Measurements from ENCODE around the gene PIGX. TPM values are rescaled to one million over a fixed set of nuclear protein-coding genes. Genes with fewer than 3 reads are reported as not detected.

PIGX gene
- total RNA-seq, 1 donor from 2014 or later, result 17.8 TPM

DNA sequence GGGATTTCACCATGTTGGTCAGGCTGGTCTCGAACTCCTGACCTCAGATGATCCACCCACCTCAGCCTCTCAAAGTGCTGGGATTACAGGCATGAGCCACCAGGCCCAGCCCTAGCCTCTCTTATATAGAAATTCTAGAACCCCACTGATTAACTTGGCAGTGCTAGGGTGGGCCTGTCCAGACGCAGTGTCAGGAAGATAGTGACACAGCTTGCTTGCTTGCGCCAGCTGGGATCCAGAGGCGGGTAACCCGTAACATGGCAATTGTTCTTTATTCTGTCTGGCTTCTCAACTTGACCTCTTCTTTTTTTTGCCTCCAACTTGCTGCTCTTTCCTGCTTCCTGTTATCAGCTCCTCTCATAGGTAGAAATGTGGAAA, 16.3 kb upstream of the PIGX start:
- Histone ChIP-seq H3K27me3 (ENCODE audit: control insufficient read depth, insufficient read depth, low read length) (no peaks in the 10 kb centered on the region), H3K36me3 (ENCODE audit: control insufficient read depth, insufficient read depth, low read length) (no peaks in the 10 kb centered on the region), H3K4me3 (ENCODE audit: low read depth, low read length) (no peak overlapping the region)
- TF ChIP-seq, protein P1, sequence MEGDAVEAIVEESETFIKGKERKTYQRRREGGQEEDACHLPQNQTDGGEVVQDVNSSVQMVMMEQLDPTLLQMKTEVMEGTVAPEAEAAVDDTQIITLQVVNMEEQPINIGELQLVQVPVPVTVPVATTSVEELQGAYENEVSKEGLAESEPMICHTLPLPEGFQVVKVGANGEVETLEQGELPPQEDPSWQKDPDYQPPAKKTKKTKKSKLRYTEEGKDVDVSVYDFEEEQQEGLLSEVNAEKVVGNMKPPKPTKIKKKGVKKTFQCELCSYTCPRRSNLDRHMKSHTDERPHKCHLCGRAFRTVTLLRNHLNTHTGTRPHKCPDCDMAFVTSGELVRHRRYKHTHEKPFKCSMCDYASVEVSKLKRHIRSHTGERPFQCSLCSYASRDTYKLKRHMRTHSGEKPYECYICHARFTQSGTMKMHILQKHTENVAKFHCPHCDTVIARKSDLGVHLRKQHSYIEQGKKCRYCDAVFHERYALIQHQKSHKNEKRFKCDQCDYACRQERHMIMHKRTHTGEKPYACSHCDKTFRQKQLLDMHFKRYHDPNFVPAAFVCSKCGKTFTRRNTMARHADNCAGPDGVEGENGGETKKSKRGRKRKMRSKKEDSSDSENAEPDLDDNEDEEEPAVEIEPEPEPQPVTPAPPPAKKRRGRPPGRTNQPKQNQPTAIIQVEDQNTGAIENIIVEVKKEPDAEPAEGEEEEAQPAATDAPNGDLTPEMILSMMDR (IDR thresholded peaks at IDR 0.05; ENCODE audit: insufficient read depth, low read length, poor library complexity, severe bottlenecking), result no peak
- no peak for DNase-seq (ENCODE audit: low read depth)

DNA sequence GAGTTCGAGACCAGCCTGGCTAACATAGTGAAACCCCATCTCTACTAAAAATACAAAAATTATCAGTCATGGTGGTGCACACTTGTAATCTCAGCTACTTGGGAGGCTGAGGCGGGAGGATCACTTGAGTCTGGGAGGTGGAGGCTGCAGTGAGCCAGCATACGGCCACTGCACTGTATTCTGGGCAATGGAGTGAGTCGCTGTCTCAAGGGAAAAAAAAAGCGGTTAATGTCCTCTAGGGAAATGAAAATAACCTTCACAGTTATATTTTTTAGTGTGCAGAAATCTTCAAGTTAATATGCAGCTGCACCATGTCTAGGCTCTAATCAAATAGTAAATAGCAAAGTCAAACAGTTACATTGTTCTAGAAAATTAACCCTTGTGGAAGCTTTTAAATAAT, 14.9 kb upstream of the PIGX start:
- no peak for DNase-seq (ENCODE audit: low read depth)
- Histone ChIP-seq H3K4me3 (ENCODE audit: low read depth, low read length) (no peak overlapping the region), H3K27me3 (ENCODE audit: control insufficient read depth, insufficient read depth, low read length) (no peaks in the 10 kb centered on the region), H3K36me3 (ENCODE audit: control insufficient read depth, insufficient read depth, low read length) (no peaks in the 10 kb centered on the region)
- TF ChIP-seq, protein P1 (IDR thresholded peaks at IDR 0.05; ENCODE audit: insufficient read depth, low read length, poor library complexity, severe bottlenecking), result no peak

DNA sequence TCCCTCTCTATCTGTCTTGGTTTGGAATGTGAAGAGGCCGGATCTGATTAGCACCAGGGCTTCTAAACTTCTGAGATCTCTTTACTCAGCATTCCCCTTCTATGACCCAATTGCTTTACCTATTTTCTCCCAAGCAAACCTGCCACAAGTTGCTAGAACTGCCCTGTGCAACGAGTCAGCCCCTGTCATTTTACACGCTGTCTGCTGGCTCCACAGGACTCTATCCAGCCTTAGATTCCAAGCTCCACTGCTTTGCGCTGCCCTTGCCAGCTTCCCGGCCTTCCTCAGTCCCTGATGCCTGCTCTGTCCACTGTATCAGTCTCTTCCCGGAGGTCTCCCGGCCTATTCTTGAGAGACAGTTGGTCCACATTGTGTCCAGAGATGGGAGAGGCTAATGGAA, 12.4 kb upstream of the PIGX start:
- Histone ChIP-seq H3K27me3 (ENCODE audit: control insufficient read depth, insufficient read depth, low read length) (no peaks in the 10 kb centered on the region), H3K36me3 (ENCODE audit: control insufficient read depth, insufficient read depth, low read length) (no peaks in the 10 kb centered on the region), H3K4me3 (ENCODE audit: low read depth, low read length) (no peak overlapping the region)
- TF ChIP-seq, protein P1 (IDR thresholded peaks at IDR 0.05; ENCODE audit: insufficient read depth, low read length, poor library complexity, severe bottlenecking), result no peak
- no peak for DNase-seq (ENCODE audit: low read depth)

DNA sequence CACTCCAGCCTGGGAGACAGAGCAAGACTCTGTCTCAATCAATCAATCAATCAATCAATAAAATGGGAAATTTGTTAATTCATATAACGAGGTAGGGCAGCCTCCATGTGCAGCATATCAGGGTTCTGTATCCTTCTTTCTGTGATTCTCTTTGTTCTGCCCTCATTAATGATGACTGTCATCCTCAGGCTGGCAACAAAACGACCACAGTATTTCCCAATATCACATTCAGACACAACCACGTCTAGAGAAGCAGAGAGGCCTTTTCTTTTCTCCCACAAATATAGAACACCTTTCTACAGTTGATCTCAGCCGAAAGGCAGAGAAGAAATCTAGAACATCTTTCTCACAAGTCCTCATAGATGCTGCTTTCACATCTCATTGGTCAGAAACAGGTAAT, 11.4 kb upstream of the PIGX start:
- H3K4me3 ChIP-seq (ENCODE audit: low read depth, low read length), result no peak overlapping the region
- no peaks in the 10 kb centered on the region for H3K27me3 ChIP-seq (ENCODE audit: control insufficient read depth, insufficient read depth, low read length)
- no peaks in the 10 kb centered on the region for H3K36me3 ChIP-seq (ENCODE audit: control insufficient read depth, insufficient read depth, low read length)
- TF ChIP-seq, protein P1 (IDR thresholded peaks at IDR 0.05; ENCODE audit: insufficient read depth, low read length, poor library complexity, severe bottlenecking), result no peak
- DNase-seq (ENCODE audit: low read depth), result no peak

DNA sequence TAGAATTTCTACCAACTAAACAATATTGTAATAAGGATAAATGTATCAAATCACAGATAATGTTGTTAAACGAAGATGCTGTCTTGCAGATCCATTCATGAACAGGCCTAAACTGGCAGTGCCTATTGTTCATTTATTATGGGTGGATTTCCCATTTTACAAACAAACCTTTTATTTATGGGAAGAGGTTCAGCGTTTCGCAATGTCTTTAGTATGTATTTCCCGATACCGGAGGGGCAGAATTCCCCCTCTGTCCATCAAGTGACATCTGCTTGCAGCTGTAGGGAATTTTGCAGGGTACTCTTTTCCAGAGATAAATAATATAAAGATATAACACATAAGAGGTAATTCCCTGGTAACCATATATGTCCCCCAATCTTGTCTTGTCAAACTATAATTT, 5.8 kb upstream of the PIGX start:
- H3K27me3 ChIP-seq (ENCODE audit: control insufficient read depth, insufficient read depth, low read length), result no peaks in the 10 kb centered on the region
- H3K36me3 ChIP-seq (ENCODE audit: control insufficient read depth, insufficient read depth, low read length), result no peaks in the 10 kb centered on the region
- TF ChIP-seq, protein P1 (IDR thresholded peaks at IDR 0.05; ENCODE audit: insufficient read depth, low read length, poor library complexity, severe bottlenecking), result no peak
- no peak for DNase-seq (ENCODE audit: low read depth)
- no peak overlapping the region for H3K4me3 ChIP-seq (ENCODE audit: low read depth, low read length)

DNA sequence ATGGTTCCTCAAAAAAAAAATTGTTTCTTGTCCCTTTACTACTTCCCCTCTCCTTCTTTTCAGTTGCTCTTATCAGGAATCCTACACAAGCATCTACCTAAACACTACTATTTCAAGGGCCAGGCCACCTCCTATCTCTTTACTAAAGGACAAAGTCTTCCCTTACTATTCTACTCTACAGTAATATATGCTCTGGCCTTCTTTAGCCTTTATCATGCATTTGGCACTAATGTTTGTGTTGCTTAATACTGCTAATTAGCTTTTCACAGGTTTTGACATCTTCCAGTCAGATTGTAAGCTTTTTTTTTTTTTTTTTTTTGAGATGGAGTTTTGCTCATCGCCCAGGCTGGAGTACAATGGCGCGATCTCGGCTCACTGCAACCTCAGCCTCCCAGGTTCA, 5.4 kb upstream of the PIGX start:
- Histone ChIP-seq H3K36me3 (ENCODE audit: control insufficient read depth, insufficient read depth, low read length) (no peaks in the 10 kb centered on the region), H3K4me3 (ENCODE audit: low read depth, low read length) (no peak overlapping the region), H3K27me3 (ENCODE audit: control insufficient read depth, insufficient read depth, low read length) (no peaks in the 10 kb centered on the region)
- TF ChIP-seq, protein P1 (IDR thresholded peaks at IDR 0.05; ENCODE audit: insufficient read depth, low read length, poor library complexity, severe bottlenecking), result no peak
- no peak for DNase-seq (ENCODE audit: low read depth)

Data from kidney epithelial cell (primary cell).